IMR-90 (cell line): Measurements from ENCODE around the gene SEMA4A. TPM values are rescaled to one million over a fixed set of nuclear protein-coding genes. Genes with fewer than 3 reads are reported as not detected.
"Not testable (repeated sequence)": the region's sequence is repeated elsewhere in the genome, so short reads cannot be mapped to it uniquely, and the experiment has no call there.

Source experiments
- ATAC-seq: fragments of 200-7000 bp; cut with Tn5 transposase; 2 replicates; pipeline ENCODE4 v1.9.1; 2020; ENCODE audit warnings: low read depth, mild to moderate bottlenecking, moderate library complexity
- BruUV-seq: library from RNA; stranded (reverse); fragments of 400-500 nt; replicated peaks from 2 replicates; lab custom pipeline; 2021; lab: Mats Ljungman, UMichigan
- CTCF ChIA-PET: fragments of 300-600 bp; formaldehyde crosslinking; extraction: SDS; loops from one replicate; lab custom pipeline; 2021; ENCODE audit warnings: antibody characterized with exemption; lab: Yijun Ruan, JAX
- POLR2A ChIA-PET: fragments of 300-600 bp; sonication (Branson Sonifier 250); formaldehyde crosslinking; loops from one replicate; lab custom pipeline; 2022; ENCODE audit warnings: antibody characterized with exemption; ENCODE audit not compliant: unreplicated experiment; lab: Charles Lee
- DNase-seq: peaks from one replicate; pipeline ENCODE4 v3.0.0; 2013
- H2AFZ ChIP-seq: replicated peaks from 2 replicates; pipeline ENCODE3; 2013; ENCODE audit warnings: low read length, mild to moderate bottlenecking; ENCODE audit not compliant: poor library complexity
- H2AK5ac ChIP-seq: 2 replicates; pipeline ENCODE4 v1.6.1; 2013; ENCODE audit warnings: low read depth, low read length, inconsistent platforms
- H2AK9ac ChIP-seq: replicated peaks from 2 replicates; pipeline ENCODE3; 2013; ENCODE audit warnings: mild to moderate bottlenecking, low read depth, low read length, moderate library complexity; ENCODE audit not compliant: poor library complexity
- H2BK120ac ChIP-seq: 2 replicates; pipeline ENCODE4 v1.6.1; 2013; ENCODE audit warnings: low read depth, low read length, inconsistent platforms
- H2BK15ac ChIP-seq: 3 replicates; pipeline ENCODE4 v1.6.1; 2013; ENCODE audit warnings: low read depth, low read length, inconsistent platforms
- H2BK20ac ChIP-seq: 2 replicates; pipeline ENCODE4 v1.6.1; 2013; ENCODE audit warnings: low read depth, mild to moderate bottlenecking, inconsistent platforms, low read length, moderate library complexity
- H2BK5ac ChIP-seq: 2 replicates; pipeline ENCODE4 v1.6.1; 2013; ENCODE audit warnings: mild to moderate bottlenecking, low read depth, low read length, inconsistent platforms; ENCODE audit not compliant: poor library complexity, severe bottlenecking
- H3K14ac ChIP-seq: replicated peaks from 2 replicates; pipeline ENCODE4 v1.6.1; 2013; ENCODE audit warnings: low read depth, low read length, inconsistent platforms
- H3K18ac ChIP-seq: 2 replicates; pipeline ENCODE4 v1.6.1; 2013; ENCODE audit warnings: low read depth, low read length, control low read depth
- H3K23ac ChIP-seq: 2 replicates; pipeline ENCODE4 v1.6.1; 2013; ENCODE audit warnings: low read depth, low read length, inconsistent platforms
- H3K27ac ChIP-seq: 2 replicates; pipeline ENCODE4 v1.5.1; 2013; ENCODE audit warnings: mild to moderate bottlenecking, control low read depth, low read length; ENCODE audit not compliant: insufficient read depth
- H3K27me3 ChIP-seq: 2 replicates; pipeline ENCODE4 v1.6.1; 2013; ENCODE audit warnings: low read length; ENCODE audit not compliant: control insufficient read depth, insufficient read depth
- H3K36me3 ChIP-seq: 2 replicates; pipeline ENCODE4 v1.6.1; 2013; ENCODE audit warnings: low read length, mixed read lengths; ENCODE audit not compliant: control insufficient read depth, insufficient read depth
- H3K4ac ChIP-seq: 2 replicates; pipeline ENCODE4 v1.6.1; 2013; ENCODE audit warnings: low read depth, low read length, inconsistent platforms
- H3K4me1 ChIP-seq: 2 replicates; pipeline ENCODE4 v1.6.1; 2013; ENCODE audit warnings: low read length, mixed read lengths; ENCODE audit not compliant: control insufficient read depth, insufficient read depth
- H3K4me2 ChIP-seq: 2 replicates; pipeline ENCODE4 v1.6.1; 2013; ENCODE audit warnings: low read depth, mild to moderate bottlenecking, control low read depth, low read length, moderate library complexity
- H3K4me3 ChIP-seq: 2 replicates; pipeline ENCODE4 v1.5.1; 2013; ENCODE audit warnings: low read depth, mild to moderate bottlenecking, control low read depth, low read length, moderate library complexity; ENCODE audit not compliant: insufficient read depth
- H3K56ac ChIP-seq: 2 replicates; pipeline ENCODE4 v1.6.1; 2013; ENCODE audit warnings: low read length, inconsistent platforms; ENCODE audit not compliant: insufficient read depth; ENCODE audit errors: extremely low read depth
- H3K79me1 ChIP-seq, 2 experiments: 2 replicates each; pipeline ENCODE4 v1.6.1; 2013; ENCODE audit warnings: low read length in 2 of 2, inconsistent platforms in 1 of 2, low read depth in 1 of 2
- H3K9ac ChIP-seq: 2 replicates; pipeline ENCODE4 v1.6.1; 2013; ENCODE audit warnings: low read depth, low read length, control low read depth
- H3K9me1 ChIP-seq: 2 replicates; pipeline ENCODE4 v1.6.1; 2013; ENCODE audit warnings: low read length, inconsistent platforms; ENCODE audit not compliant: insufficient read depth
- H3K9me3 ChIP-seq: 2 replicates; pipeline ENCODE4 v1.6.1; 2013; ENCODE audit warnings: low read length; ENCODE audit not compliant: control insufficient read depth, insufficient read depth
- H4K20me1 ChIP-seq: 2 replicates; pipeline ENCODE4 v1.6.1; 2013; ENCODE audit warnings: low read length, inconsistent platforms; ENCODE audit not compliant: insufficient read depth
- H4K5ac ChIP-seq: 2 replicates; pipeline ENCODE4 v1.6.1; 2013; ENCODE audit warnings: mild to moderate bottlenecking, low read depth, low read length, control low read depth
- H4K8ac ChIP-seq, 2 experiments: 2 replicates each; pipeline ENCODE4 v1.6.1; 2013; ENCODE audit warnings: low read depth in 2 of 2, low read length in 2 of 2, control low read depth in 1 of 2, inconsistent platforms in 1 of 2
- H4K91ac ChIP-seq: 2 replicates; pipeline ENCODE4 v1.6.1; 2013; ENCODE audit warnings: low read depth, low read length, inconsistent platforms; ENCODE audit not compliant: insufficient read depth
- MAZ ChIP-seq: IDR thresholded peaks from 2 replicates; pipeline ENCODE4 v1.6.1; 2012; ENCODE audit warnings: low read depth, mild to moderate bottlenecking, low read length, improper control_type of control experiment, moderate library complexity, borderline replicate concordance
- WGBS, 2 experiments: methylation state at CpG; one replicate each; pipeline versions ENCODE4 v1.1.5 to v1.1.7; 2013; ENCODE audit warnings: missing lambda C conversion rate in 2 of 2; ENCODE audit not compliant: insufficient read length in 1 of 2; ENCODE audit errors: extremely low coverage in 2 of 2; 5-methylcytosine and 5-hydroxymethylcytosine counted together
- dilution Hi-C: fragments of 300-500 bp; cut with HindIII; formaldehyde crosslinking; loops from one replicate; pipeline ENCODE4 v1.14.3; 2018; ENCODE audit warnings: low sequenced_read_pairs; ENCODE audit not compliant: unreplicated experiment
- in situ Hi-C: fragments of 300-500 bp; cut with MboI; formaldehyde crosslinking; loops from 3 replicates; pipeline ENCODE4 v1.14.3; 2019; ENCODE audit warnings: low sequenced_read_pairs, inconsistent platforms, mixed read lengths
- intact Hi-C: fragments of 100-400 bp; cut with micrococcal nuclease; formaldehyde crosslinking; loops from 2 replicates; pipeline ENCODE4 v1.10.0; 2022
- polyA plus RNA-seq, 3 experiments: library from polyadenylated mRNA; depleted of rRNA; stranded (reverse); fragments of >200 nt; gene quantifications; 2 replicates each; pipeline ENCODE4 v1.2.3, GENCODE V29; 2012; ENCODE audit warnings: low replicate concordance in 1 of 3
- total RNA-seq: library from RNA; depleted of rRNA; stranded (reverse); fragments of >200 nt; gene quantifications from 2 replicates; pipeline ENCODE4 v1.2.3, GENCODE V29; 2012
- TF ChIP-seq, protein P1 (sequence below): fragments of 150-350 bp; IDR thresholded peaks from 2 replicates; pipeline ENCODE4 v1.6.1; 2017; ENCODE audit warnings: mild to moderate bottlenecking, antibody characterized with exemption, low read length, low read depth

The SEMA4A gene
- total and polyA plus RNA-seq, 2 of the 4 experiments (the other 2 are of a cell fraction), result 0.18 to 0.86 TPM

DNA sequence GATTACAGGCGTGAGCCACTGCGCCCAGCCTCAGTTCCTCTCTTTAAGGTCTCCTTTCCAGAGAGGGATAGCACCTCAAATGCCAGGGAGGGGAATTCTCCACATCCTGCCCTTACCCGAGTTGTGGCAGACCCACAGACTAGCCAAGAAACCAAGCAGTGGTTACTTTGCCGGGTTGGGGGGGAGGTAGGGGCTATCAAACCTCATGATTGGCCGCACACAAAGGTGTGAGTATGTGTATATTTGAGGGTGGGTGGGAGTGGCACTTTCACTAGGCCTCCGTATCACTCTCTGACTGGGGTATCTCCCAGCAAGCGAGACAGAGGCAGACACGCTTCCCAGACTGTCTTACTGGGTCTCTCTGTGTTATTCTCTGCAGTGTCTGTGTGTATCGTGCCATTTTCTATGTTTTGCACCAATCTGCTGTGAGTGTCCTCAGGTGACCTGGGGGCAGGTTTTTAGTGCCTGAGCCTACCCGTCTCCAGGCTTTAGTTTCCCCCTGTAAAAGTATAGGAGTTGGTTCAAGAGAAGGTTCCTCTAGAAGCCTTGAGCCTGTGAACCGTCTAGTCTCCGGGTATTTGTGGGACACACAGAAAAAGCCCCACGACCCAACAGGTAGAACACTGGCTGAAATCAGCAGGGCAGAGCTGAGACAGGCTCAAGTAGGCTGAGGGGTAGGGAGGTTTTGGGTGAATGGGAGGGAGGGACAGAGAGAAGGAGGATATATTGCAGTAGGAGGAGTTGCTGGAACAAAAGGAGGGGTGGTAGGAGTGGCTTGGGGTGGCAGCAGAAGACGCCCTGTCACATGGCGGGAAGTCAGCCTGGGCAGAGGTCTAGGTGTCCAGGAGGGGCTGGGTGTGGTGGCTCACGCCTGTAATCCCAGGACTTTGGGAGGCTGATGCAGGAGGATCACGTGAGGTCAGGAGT, 28.6 kb upstream of the SEMA4A start:
- Histone ChIP-seq H2BK5ac (peak overlapping the region; percentile 78), H3K27ac (peak overlapping the region; percentile 73), H3K4ac (peak overlapping the region; percentile 75), H3K79me1 (peaks cover 0 to 50% of the 10 kb centered on the region in 2 experiments; a peak in 2 of 4 replicates), H2BK20ac (peak overlapping the region; percentile 45; the same call in 1 of the 2 replicates), H3K18ac (peak overlapping the region; percentile 65), H3K23ac (peak overlapping the region; percentile 54; the same call in 1 of the 2 replicates), H2AK5ac (peak overlapping the region; percentile 72), H4K8ac (peak overlapping the region in 1 of 2 experiments; percentile 66; a peak in 3 of 4 replicates), H4K20me1 (peaks cover 65% of the 10 kb centered on the region), H4K91ac (peak overlapping the region; percentile 71), H3K4me1 (peaks cover 71% of the 10 kb centered on the region), H3K9me1 (peaks cover 17% of the 10 kb centered on the region), H3K9me3 (no peaks in the 10 kb centered on the region), H4K5ac (peak overlapping the region; percentile 21), H3K56ac (no peak overlapping the region), H3K9ac (peak overlapping the region; percentile 16), H3K27me3 (no peaks in the 10 kb centered on the region), H2BK15ac (peak overlapping the region; percentile 67; the same call in 1 of the 3 replicates), H3K4me2 (peak overlapping the region; percentile 11), H3K36me3 (peaks cover 10% of the 10 kb centered on the region), H2AK9ac (peak overlapping the region; percentile 51), H2BK120ac (peak overlapping the region; percentile 53), H3K14ac (peak overlapping the region; percentile 66), H2AFZ (no peak overlapping the region), H3K4me3 (no peak overlapping the region)
- TF ChIP-seq MAZ, result no peak
- TF ChIP-seq, protein P1, sequence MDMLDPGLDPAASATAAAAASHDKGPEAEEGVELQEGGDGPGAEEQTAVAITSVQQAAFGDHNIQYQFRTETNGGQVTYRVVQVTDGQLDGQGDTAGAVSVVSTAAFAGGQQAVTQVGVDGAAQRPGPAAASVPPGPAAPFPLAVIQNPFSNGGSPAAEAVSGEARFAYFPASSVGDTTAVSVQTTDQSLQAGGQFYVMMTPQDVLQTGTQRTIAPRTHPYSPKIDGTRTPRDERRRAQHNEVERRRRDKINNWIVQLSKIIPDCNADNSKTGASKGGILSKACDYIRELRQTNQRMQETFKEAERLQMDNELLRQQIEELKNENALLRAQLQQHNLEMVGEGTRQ, result peak; percentile 38; the same call in 1 of the 2 replicates
- intact Hi-C loops, result no loop called here
- no TSS peak for BruUV-seq
- in situ Hi-C loops, result no loop called here
- DNase-seq (no peak), ATAC-seq (no peak)
- dilution Hi-C loops, result no loop called here
- WGBS, 2 experiments, result 89% methylated on average over 8 of the region's 17 CpGs; no CpG with 5 or more reads in 1 of the 2 experiments
- ChIA-PET POLR2A (no interaction called here), CTCF (interaction anchor here (0.6 kb wide), 1 partner anchor 8 kb away, joined by 3 read pairs; no protein-coding TSS in a partner anchor)

DNA sequence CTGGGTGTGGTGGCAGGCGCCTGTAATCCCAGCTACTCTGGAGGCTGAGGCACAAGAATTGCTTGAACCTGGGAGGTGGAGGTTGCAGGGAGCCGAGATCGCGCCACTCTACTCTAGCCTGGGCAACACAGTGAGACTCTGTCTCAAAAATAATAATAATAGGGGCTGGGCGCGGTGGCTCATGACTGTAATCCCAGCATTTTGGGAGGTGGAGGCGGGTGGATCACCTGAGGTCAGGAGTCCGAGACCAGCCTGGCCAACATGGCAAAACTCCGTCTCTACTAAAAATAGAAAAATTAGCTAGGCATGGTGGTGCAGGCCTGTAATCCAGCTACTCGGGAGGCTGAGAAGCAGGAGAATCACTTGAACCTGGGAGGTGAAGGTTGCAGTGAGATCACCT, 27.8 kb upstream of the SEMA4A start:
- H3K36me3 ChIP-seq, POLR2A ChIA-PET, H3K18ac ChIP-seq, BruUV-seq, H3K9me3 ChIP-seq, in situ Hi-C loops, H2AFZ ChIP-seq, H3K4me3 ChIP-seq, H3K27me3 ChIP-seq, H4K5ac ChIP-seq, H2BK120ac ChIP-seq, H3K9ac ChIP-seq, H3K23ac ChIP-seq, DNase-seq, H4K91ac ChIP-seq, H3K14ac ChIP-seq, H2BK15ac ChIP-seq, H2BK20ac ChIP-seq, ATAC-seq, H2AK9ac ChIP-seq, intact Hi-C loops, dilution Hi-C loops, H4K8ac ChIP-seq, H3K56ac ChIP-seq, H3K4me2 ChIP-seq: not testable (repeated sequence)
- CTCF ChIA-PET, result interaction anchor here (0.6 kb wide), 1 partner anchor 9 kb away, joined by 3 read pairs; no protein-coding TSS in a partner anchor
- Histone ChIP-seq H3K9me1 (peaks cover 11% of the 10 kb centered on the region), H2BK5ac (peak overlapping the region; percentile 99), H2AK5ac (peak overlapping the region; percentile 81), H3K4me1 (peaks cover 68% of the 10 kb centered on the region), H3K4ac (peak overlapping the region; percentile 98; the same call in 1 of the 2 replicates), H3K79me1 (peaks cover 0 to 51% of the 10 kb centered on the region in 2 experiments; a peak in 2 of 4 replicates), H3K27ac (peak overlapping the region; percentile 18; the same call in 1 of the 2 replicates), H4K20me1 (peaks cover 64% of the 10 kb centered on the region)
- WGBS, 2 experiments, result 100% methylated on average over 1 of the region's 10 CpGs; no CpG with 5 or more reads in 1 of the 2 experiments
